Endothelial cell of umbilical vein (primary cell): ENCODE data around the gene ALOXE3. TPM values are rescaled to one million over a fixed set of nuclear protein-coding genes. Genes with fewer than 3 reads are reported as not detected.
A peak's percentile ranks its signal among the peaks of the same experiment; 100 is the strongest.

Experiments
- BruUV-seq: library from RNA; stranded (reverse); fragments of 400-500 nt; replicated peaks from 2 replicates; lab custom pipeline; 2021; lab: Mats Ljungman, UMichigan
- CTCF ChIA-PET: fragments of 300-600, 350-600 bp; sonication (Branson Sonifier 250); formaldehyde crosslinking; loops from one replicate; lab custom pipeline; 2021; ENCODE audit warnings: antibody characterized with exemption, inconsistent platforms; lab: Charles Lee
- POLR2A ChIA-PET: fragments of 300-600, 350-600 bp; sonication (Branson Sonifier 250); formaldehyde crosslinking; loops from one replicate; lab custom pipeline; 2021; ENCODE audit warnings: antibody characterized with exemption, inconsistent platforms; lab: Charles Lee
- DNase-seq: peaks from one replicate; pipeline ENCODE4 v3.0.0-alpha.2; 2011; ENCODE audit warnings: low read depth, low spot score
- FAIRE-seq: peaks from 2 replicates; lab custom pipeline; 2011; peaks lifted over from hg19 to GRCh38; lab: Jason Lieb, UNC
- H2AFZ ChIP-seq: 2 replicates; pipeline ENCODE4 v1.6.0; 2012; ENCODE audit warnings: low read depth, low read length, control low read depth, inconsistent platforms
- H3K27ac ChIP-seq: 2 replicates; pipeline ENCODE4 v1.5.1; 2011; ENCODE audit warnings: low read depth, mild to moderate bottlenecking, control low read depth, low read length, moderate library complexity; ENCODE audit not compliant: insufficient read depth
- H3K27me3 ChIP-seq, 2 experiments: 2 replicates each; pipeline versions ENCODE4 v1.6.0 to v1.6.1; 2011; ENCODE audit warnings: low read length in 2 of 2, mixed read lengths in 1 of 2; ENCODE audit not compliant: control insufficient read depth in 2 of 2, insufficient read depth in 2 of 2
- H3K36me3 ChIP-seq, 2 experiments: 2 replicates in 1 of 2; 3 replicates in 1 of 2; pipeline ENCODE4 v1.5.1; 2011; ENCODE audit warnings: low read length in 2 of 2, mild to moderate bottlenecking in 1 of 2, moderate library complexity in 1 of 2; ENCODE audit not compliant: control insufficient read depth in 2 of 2, insufficient read depth in 2 of 2; ENCODE audit errors: extremely low read depth in 1 of 2
- H3K4me1 ChIP-seq: 3 replicates; pipeline ENCODE4 v1.5.1; 2011; ENCODE audit warnings: mild to moderate bottlenecking, low read length; ENCODE audit not compliant: control insufficient read depth, insufficient read depth; ENCODE audit errors: extremely low read depth
- H3K4me2 ChIP-seq: 2 replicates; pipeline ENCODE4 v1.6.1; 2011; ENCODE audit warnings: low read length, control low read depth, mixed read lengths; ENCODE audit not compliant: insufficient read depth
- H3K4me3 ChIP-seq, 3 experiments: fragments of 200-600 bp in 1 of 3; sonication (generic), shearing (Covaris generic) in 1 of 3; replicated peaks in 1 of 3; 2 replicates each; pipeline ENCODE4 v1.5.1; 2011 to 2016; ENCODE audit warnings: control low read depth in 3 of 3, low read length in 3 of 3, mild to moderate bottlenecking in 2 of 3, inconsistent platforms in 1 of 3, low read depth in 1 of 3, moderate library complexity in 1 of 3; ENCODE audit not compliant: insufficient read depth in 1 of 3
- H3K79me2 ChIP-seq: 2 replicates; pipeline ENCODE4 v1.6.0; 2012; ENCODE audit warnings: low read length, inconsistent platforms; ENCODE audit not compliant: control insufficient read depth, insufficient read depth
- H3K9ac ChIP-seq: replicated peaks from 2 replicates; pipeline ENCODE3; 2011; ENCODE audit warnings: low read length, control low read depth; ENCODE audit not compliant: insufficient read depth; ENCODE audit errors: extremely low read depth
- H3K9me1 ChIP-seq: replicated peaks from 3 replicates; pipeline ENCODE4 v1.6.0; 2011; ENCODE audit warnings: mild to moderate bottlenecking, low read length; ENCODE audit not compliant: control insufficient read depth, insufficient read depth; ENCODE audit errors: extremely low read depth
- H3K9me3 ChIP-seq: replicated peaks from 2 replicates; pipeline ENCODE4 v1.5.1; 2012; ENCODE audit warnings: low read length, inconsistent platforms; ENCODE audit not compliant: control insufficient read depth, insufficient read depth
- H4K20me1 ChIP-seq: replicated peaks from 2 replicates; pipeline ENCODE3; 2011; ENCODE audit warnings: mild to moderate bottlenecking, low read length; ENCODE audit not compliant: control insufficient read depth, insufficient read depth; ENCODE audit errors: extremely low read depth
- CTCF ChIP-seq, 2 donors: IDR thresholded peaks; 1 replicate in 1 of 2; 2 replicates in 1 of 2; pipeline ENCODE4 v1.5.1; 2011; ENCODE audit warnings: low read length in 2 of 2, mild to moderate bottlenecking in 2 of 2, moderate library complexity in 2 of 2, control low read depth in 1 of 2, inconsistent platforms in 1 of 2, low read depth in 1 of 2; ENCODE audit not compliant: insufficient read depth in 1 of 2; ENCODE audit errors: extremely low read depth in 1 of 2
- EZH2 ChIP-seq: IDR thresholded peaks from 2 replicates; pipeline ENCODE4 v1.6.1; 2012; ENCODE audit warnings: borderline replicate concordance, low read depth, mild to moderate bottlenecking, moderate library complexity, low read length, inconsistent platforms; ENCODE audit not compliant: severe bottlenecking
- FOS ChIP-seq: IDR thresholded peaks from 2 replicates; pipeline ENCODE4 v1.6.1; 2011; ENCODE audit warnings: mild to moderate bottlenecking, low read length, moderate library complexity, borderline replicate concordance; ENCODE audit not compliant: insufficient read depth
- GATA2 ChIP-seq: IDR thresholded peaks from 2 replicates; pipeline ENCODE4 v1.7.0; 2011; ENCODE audit warnings: low read depth, mild to moderate bottlenecking, moderate library complexity, mixed read lengths, low read length; ENCODE audit not compliant: insufficient read length, insufficient read depth
- JUN ChIP-seq: IDR thresholded peaks from 2 replicates; pipeline ENCODE4 v1.6.1; 2011; ENCODE audit warnings: borderline replicate concordance, low read depth; ENCODE audit not compliant: insufficient read length, insufficient read depth
- MAX ChIP-seq: IDR thresholded peaks from 2 replicates; pipeline ENCODE4 v1.6.1; 2011; ENCODE audit not compliant: insufficient read depth, insufficient read length
- MYC ChIP-seq: IDR thresholded peaks from one replicate; pipeline ENCODE4 v1.6.1; 2011; ENCODE audit warnings: mild to moderate bottlenecking, low read depth, low read length
- POLR2A ChIP-seq: IDR thresholded peaks from 2 replicates; pipeline ENCODE4 v1.6.1; 2012; ENCODE audit warnings: low read depth, mild to moderate bottlenecking, control low read depth, low read length
- POLR2AphosphoS5 ChIP-seq: IDR thresholded peaks from 2 replicates; pipeline ENCODE4 v1.6.1; 2012; ENCODE audit warnings: low read depth, mild to moderate bottlenecking, control low read depth, low read length, moderate library complexity; ENCODE audit not compliant: insufficient read depth
- dilution Hi-C: fragments of 300-500 bp; cut with MboI; formaldehyde crosslinking; loops from one replicate; pipeline ENCODE4 v1.15.0; 2019; ENCODE audit warnings: low sequenced_read_pairs; ENCODE audit not compliant: extremely low pct_ligation_motif_present
- intact Hi-C: fragments of 100-400 bp; cut with micrococcal nuclease; formaldehyde crosslinking; loops from one replicate; pipeline ENCODE4 v1.10.0; 2022
- polyA plus RNA-seq, 4 experiments: library from polyadenylated mRNA; depleted of rRNA in 3 of 4; stranded (reverse) in 3 of 4; unstranded in 1 of 4; fragments of >200 nt; gene quantifications; 2 replicates each; pipeline versions ENCODE4 v1.2.1 to v1.2.3, GENCODE V29; 2011 to 2012; ENCODE audit warnings: missing spikeins in 1 of 4
- total RNA-seq: library from RNA; stranded (reverse); gene quantifications from 2 replicates; pipeline ENCODE4 v1.2.3, GENCODE V29; 2021

Gene ALOXE3
- total and polyA plus RNA-seq, 2 donors (not counting 3 experiments of a cell fraction or from before 2014, with no cell fraction given) = 0.01 TPM; not detected in 1

GRCh38 chr17:8154608-8155155 lies 36.4 kb upstream of the ALOXE3 start:
- Histone ChIP-seq H3K9me1 (no peaks in the 10 kb centered on the region), H3K4me2 (peak overlapping the region; percentile 9), H3K36me3 (peaks cover 0 to 6% of the 10 kb centered on the region in 2 experiments), H3K9ac (peak overlapping the region; percentile 68), H3K9me3 (no peaks in the 10 kb centered on the region), H3K4me3 (no peak overlapping the region), H3K27me3 (no peaks in the 10 kb centered on the region), H2AFZ (no peak overlapping the region), H3K27ac (peak overlapping the region; percentile 99), H4K20me1 (no peaks in the 10 kb centered on the region), H3K4me1 (peaks cover 48% of the 10 kb centered on the region), H3K79me2 (peaks cover 8% of the 10 kb centered on the region)
- ChIA-PET POLR2A (interaction anchor here (1.8 kb wide), 1 partner anchor 19 kb away, joined by 17 read pairs; no protein-coding TSS in a partner anchor), CTCF (interaction anchor here (0.6 to 2.0 kb wide), 4 partner anchors 13 to 36 kb away, joined by 3 to 11 read pairs (median 3); no protein-coding TSS in a partner anchor)
- DNase-seq (no peak), FAIRE-seq (no peak)
- intact Hi-C loops (loop anchor here (1.0 kb wide), 2 partner anchors 35 to 267 kb away; no protein-coding TSS in a partner anchor), dilution Hi-C loops (no loop called here)
- no peak for TF ChIP-seq MYC
- TF ChIP-seq GATA2 = no peak
- TF ChIP-seq CTCF (IDR thresholded peaks at IDR 0.05; ENCODE audit: extremely low read depth in 1 of 2, insufficient read depth in 1 of 2, low read depth in 1 of 2, low read length in 2 of 2) = no peak
- no peak for TF ChIP-seq FOS
- no peak for TF ChIP-seq EZH2
- no peak for TF ChIP-seq POLR2AphosphoS5
- no peak for TF ChIP-seq JUN
- no peak for TF ChIP-seq MAX
- TF ChIP-seq POLR2A = no peak
- no TSS peak for BruUV-seq
